HepG2 (cell line): ENCODE data around the gene TMEM14B. TPM values are rescaled to one million over a fixed set of nuclear protein-coding genes. Genes with fewer than 3 reads are reported as not detected.

Experiments used
- DPF2 ChIP-seq: sonication (generic); formaldehyde crosslinking; IDR thresholded peaks from 2 replicates; pipeline ENCODE4 v1.4.0; 2020; ENCODE audit warnings: mild to moderate bottlenecking, low read depth, missing genetic modification reagents, borderline replicate concordance
- FIP1L1 ChIP-seq: fragments of 200-400 bp; formaldehyde crosslinking; IDR thresholded peaks from 2 replicates; pipeline ENCODE4 v1.6.1; 2018; ENCODE audit warnings: low read depth, mild to moderate bottlenecking, low read length, moderate library complexity, borderline replicate concordance; ENCODE audit not compliant: insufficient read depth
- FOXK1 ChIP-seq: sonication (generic); formaldehyde crosslinking; IDR thresholded peaks from 2 replicates; pipeline ENCODE4 v1.4.0; 2020; ENCODE audit warnings: low read depth, missing genetic modification reagents, borderline replicate concordance
- GATAD1 ChIP-seq: IDR thresholded peaks from 2 replicates; pipeline ENCODE4 v1.6.1; 2016; ENCODE audit warnings: missing genetic modification reagents, missing compliant biosample characterization
- GPN1 ChIP-seq: sonication (generic); formaldehyde crosslinking; IDR thresholded peaks from 2 replicates; pipeline ENCODE4 v1.5.1; 2020; ENCODE audit warnings: missing genetic modification reagents, borderline replicate concordance
- HDAC6 ChIP-seq: fragments of 200-600 bp; sonication (generic); IDR thresholded peaks from 2 replicates; pipeline ENCODE4 v1.7.0; 2017; ENCODE audit warnings: mild to moderate bottlenecking, antibody characterized with exemption, low read length, low read depth
- KMT2A ChIP-seq: sonication (generic); formaldehyde crosslinking; IDR thresholded peaks from 2 replicates; pipeline ENCODE4 v1.4.0; 2020; ENCODE audit warnings: missing genetic modification reagents
- MAFG ChIP-seq: sonication (generic); formaldehyde crosslinking; IDR thresholded peaks from 2 replicates; pipeline ENCODE4 v1.5.1; 2020; ENCODE audit warnings: mild to moderate bottlenecking, missing genetic modification reagents
- NCOA5 ChIP-seq: sonication (generic); formaldehyde crosslinking; IDR thresholded peaks from 2 replicates; pipeline ENCODE4 v1.4.0; 2020; ENCODE audit warnings: missing genetic modification reagents
- NFE2L1 ChIP-seq: sonication (generic); formaldehyde crosslinking; IDR thresholded peaks from 2 replicates; pipeline ENCODE4 v1.4.0; 2020; ENCODE audit warnings: missing genetic modification reagents, mild to moderate bottlenecking, borderline replicate concordance
- NR2F2 ChIP-seq: IDR thresholded peaks from 2 replicates; pipeline ENCODE4 v1.6.1; 2012; ENCODE audit warnings: low read depth, inconsistent platforms, borderline replicate concordance
- TFDP2 ChIP-seq: sonication (generic); formaldehyde crosslinking; IDR thresholded peaks from 2 replicates; pipeline ENCODE4 v1.4.0; 2020; ENCODE audit warnings: missing genetic modification reagents
- ZBTB7B ChIP-seq: sonication (generic); formaldehyde crosslinking; IDR thresholded peaks from 2 replicates; pipeline ENCODE4 v1.4.0; 2020; ENCODE audit warnings: missing genetic modification reagents
- ZNF326 ChIP-seq: sonication (generic); formaldehyde crosslinking; IDR thresholded peaks from 2 replicates; pipeline ENCODE4 v1.4.0; 2020; ENCODE audit warnings: missing genetic modification reagents, borderline replicate concordance
- ZNF333 ChIP-seq: sonication (generic); formaldehyde crosslinking; IDR thresholded peaks from 2 replicates; pipeline ENCODE4 v1.4.0; 2020; ENCODE audit warnings: mild to moderate bottlenecking, missing genetic modification reagents, borderline replicate concordance
- ZNF607 ChIP-seq: sonication (generic); formaldehyde crosslinking; IDR thresholded peaks from 2 replicates; pipeline ENCODE4 v1.5.1; 2020; ENCODE audit warnings: missing genetic modification reagents, mild to moderate bottlenecking, borderline replicate concordance
- ZNF639 ChIP-seq: conservative IDR thresholded peaks from 2 replicates; pipeline ENCODE4 v1.6.1; 2018; ENCODE audit warnings: missing genetic modification reagents
- ZNF768 ChIP-seq: sonication (generic); formaldehyde crosslinking; IDR thresholded peaks from 2 replicates; pipeline ENCODE4 v1.4.0; 2020; ENCODE audit warnings: missing genetic modification reagents
- polyA plus RNA-seq, 8 experiments: library from polyadenylated mRNA; depleted of rRNA in 3 of 8; stranded (reverse) in 7 of 8; unstranded in 1 of 8; fragments of >200 nt; fragmentation: Illumina TruSeq in 4 of 8; extraction: Trizol in 4 of 8; gene quantifications; 2 replicates each; pipeline versions ENCODE4 v1.2.1 to v1.2.3, GENCODE V29; 2011 to 2016; ENCODE audit warnings: low read depth in 4 of 8, missing spikeins in 1 of 8, mixed read lengths in 1 of 8; ENCODE audit not compliant: insufficient read depth in 1 of 8
- total RNA-seq, 5 experiments: library from RNA; depleted of rRNA; stranded (reverse); fragments of >200 nt; fragmentation: Illumina TruSeq; extraction: Trizol; gene quantifications; 2 replicates each; pipeline ENCODE4 v1.2.3, GENCODE V29; 2016; ENCODE audit warnings: low read depth in 1 of 5
- TF ChIP-seq, protein P1 (sequence below): sonication (generic); formaldehyde crosslinking; IDR thresholded peaks from 2 replicates; pipeline ENCODE4 v1.5.1; 2020; ENCODE audit warnings: mild to moderate bottlenecking, missing genetic modification reagents, borderline replicate concordance
- TF ChIP-seq, protein P2 (sequence below): sonication (generic); formaldehyde crosslinking; IDR thresholded peaks from 2 replicates; pipeline ENCODE4 v1.8.1; 2023; ENCODE audit warnings: mild to moderate bottlenecking, missing genetic modification reagents

The TMEM14B gene
- total and polyA plus RNA-seq, 2 of the 13 experiments (the other 11 are each of a cell fraction or from before 2014, with no cell fraction given) = 133 to 200 TPM

DNA sequence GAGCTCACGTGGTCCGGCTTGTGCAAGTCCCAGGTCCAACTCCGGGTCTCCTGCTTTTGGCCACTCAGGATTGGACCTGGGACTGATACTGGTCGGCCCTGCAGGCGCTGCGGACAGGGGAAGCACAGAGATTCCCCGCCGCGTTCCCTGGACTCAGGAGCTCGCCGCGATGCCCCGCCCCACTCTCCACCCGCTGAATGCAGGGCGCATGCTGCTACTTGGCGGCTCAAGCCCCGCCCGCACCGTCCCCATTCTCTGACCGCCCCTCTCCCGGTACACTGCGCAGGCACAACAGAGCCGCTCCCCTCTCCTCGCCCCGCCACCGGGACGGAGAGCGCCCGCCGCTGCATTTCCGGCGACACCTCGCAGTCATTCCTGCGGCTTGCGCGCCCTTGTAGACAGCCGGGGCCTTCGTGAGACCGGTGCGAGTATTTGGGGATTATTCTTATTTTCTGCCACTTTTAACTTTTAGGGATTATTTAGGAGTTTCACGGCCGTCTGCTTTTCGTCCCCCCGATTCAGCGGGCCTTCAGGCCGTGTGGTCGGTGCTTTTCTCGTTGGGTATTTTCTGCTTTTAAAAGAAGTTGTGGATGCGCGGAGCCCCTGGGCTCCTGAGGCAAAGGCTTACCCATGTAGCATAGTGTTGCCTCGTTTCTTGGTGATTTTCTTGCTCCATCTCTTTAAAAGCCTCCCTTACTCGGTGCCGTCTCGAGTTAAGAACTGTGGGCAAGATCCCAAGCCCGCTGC is 24.6 kb upstream of the TMEM14B start, which contains the start of gene TMEM14C (continued):
- TF ChIP-seq, protein P1, sequence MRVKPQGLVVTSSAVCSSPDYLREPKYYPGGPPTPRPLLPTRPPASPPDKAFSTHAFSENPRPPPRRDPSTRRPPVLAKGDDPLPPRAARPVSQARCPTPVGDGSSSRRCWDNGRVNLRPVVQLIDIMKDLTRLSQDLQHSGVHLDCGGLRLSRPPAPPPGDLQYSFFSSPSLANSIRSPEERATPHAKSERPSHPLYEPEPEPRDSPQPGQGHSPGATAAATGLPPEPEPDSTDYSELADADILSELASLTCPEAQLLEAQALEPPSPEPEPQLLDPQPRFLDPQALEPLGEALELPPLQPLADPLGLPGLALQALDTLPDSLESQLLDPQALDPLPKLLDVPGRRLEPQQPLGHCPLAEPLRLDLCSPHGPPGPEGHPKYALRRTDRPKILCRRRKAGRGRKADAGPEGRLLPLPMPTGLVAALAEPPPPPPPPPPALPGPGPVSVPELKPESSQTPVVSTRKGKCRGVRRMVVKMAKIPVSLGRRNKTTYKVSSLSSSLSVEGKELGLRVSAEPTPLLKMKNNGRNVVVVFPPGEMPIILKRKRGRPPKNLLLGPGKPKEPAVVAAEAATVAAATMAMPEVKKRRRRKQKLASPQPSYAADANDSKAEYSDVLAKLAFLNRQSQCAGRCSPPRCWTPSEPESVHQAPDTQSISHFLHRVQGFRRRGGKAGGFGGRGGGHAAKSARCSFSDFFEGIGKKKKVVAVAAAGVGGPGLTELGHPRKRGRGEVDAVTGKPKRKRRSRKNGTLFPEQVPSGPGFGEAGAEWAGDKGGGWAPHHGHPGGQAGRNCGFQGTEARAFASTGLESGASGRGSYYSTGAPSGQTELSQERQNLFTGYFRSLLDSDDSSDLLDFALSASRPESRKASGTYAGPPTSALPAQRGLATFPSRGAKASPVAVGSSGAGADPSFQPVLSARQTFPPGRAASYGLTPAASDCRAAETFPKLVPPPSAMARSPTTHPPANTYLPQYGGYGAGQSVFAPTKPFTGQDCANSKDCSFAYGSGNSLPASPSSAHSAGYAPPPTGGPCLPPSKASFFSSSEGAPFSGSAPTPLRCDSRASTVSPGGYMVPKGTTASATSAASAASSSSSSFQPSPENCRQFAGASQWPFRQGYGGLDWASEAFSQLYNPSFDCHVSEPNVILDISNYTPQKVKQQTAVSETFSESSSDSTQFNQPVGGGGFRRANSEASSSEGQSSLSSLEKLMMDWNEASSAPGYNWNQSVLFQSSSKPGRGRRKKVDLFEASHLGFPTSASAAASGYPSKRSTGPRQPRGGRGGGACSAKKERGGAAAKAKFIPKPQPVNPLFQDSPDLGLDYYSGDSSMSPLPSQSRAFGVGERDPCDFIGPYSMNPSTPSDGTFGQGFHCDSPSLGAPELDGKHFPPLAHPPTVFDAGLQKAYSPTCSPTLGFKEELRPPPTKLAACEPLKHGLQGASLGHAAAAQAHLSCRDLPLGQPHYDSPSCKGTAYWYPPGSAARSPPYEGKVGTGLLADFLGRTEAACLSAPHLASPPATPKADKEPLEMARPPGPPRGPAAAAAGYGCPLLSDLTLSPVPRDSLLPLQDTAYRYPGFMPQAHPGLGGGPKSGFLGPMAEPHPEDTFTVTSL (CRISPR knock-in tag) = no peak
- TF ChIP-seq FIP1L1 = no peak
- no peak for TF ChIP-seq NR2F2
- peak; percentile 100 for TF ChIP-seq ZNF639 (CRISPR knock-in tag)
- peak; percentile 80; the same call in 1 of the 2 replicates for TF ChIP-seq FOXK1
- TF ChIP-seq ZNF333 (CRISPR knock-in tag) = no peak
- TF ChIP-seq ZBTB7B (CRISPR knock-in tag) = peak; percentile 83
- no peak for TF ChIP-seq ZNF326 (CRISPR knock-in tag)
- TF ChIP-seq HDAC6 = no peak
- TF ChIP-seq NFE2L1 (CRISPR knock-in tag) = no peak
- peak; percentile 71; the same call in 1 of the 2 replicates for TF ChIP-seq DPF2 (CRISPR knock-in tag)
- TF ChIP-seq NCOA5 = no peak
- no peak for TF ChIP-seq GPN1
- TF ChIP-seq TFDP2 (CRISPR knock-in tag) = peak; percentile 90
- peak; percentile 97 for TF ChIP-seq ZNF607
- TF ChIP-seq, protein P2, sequence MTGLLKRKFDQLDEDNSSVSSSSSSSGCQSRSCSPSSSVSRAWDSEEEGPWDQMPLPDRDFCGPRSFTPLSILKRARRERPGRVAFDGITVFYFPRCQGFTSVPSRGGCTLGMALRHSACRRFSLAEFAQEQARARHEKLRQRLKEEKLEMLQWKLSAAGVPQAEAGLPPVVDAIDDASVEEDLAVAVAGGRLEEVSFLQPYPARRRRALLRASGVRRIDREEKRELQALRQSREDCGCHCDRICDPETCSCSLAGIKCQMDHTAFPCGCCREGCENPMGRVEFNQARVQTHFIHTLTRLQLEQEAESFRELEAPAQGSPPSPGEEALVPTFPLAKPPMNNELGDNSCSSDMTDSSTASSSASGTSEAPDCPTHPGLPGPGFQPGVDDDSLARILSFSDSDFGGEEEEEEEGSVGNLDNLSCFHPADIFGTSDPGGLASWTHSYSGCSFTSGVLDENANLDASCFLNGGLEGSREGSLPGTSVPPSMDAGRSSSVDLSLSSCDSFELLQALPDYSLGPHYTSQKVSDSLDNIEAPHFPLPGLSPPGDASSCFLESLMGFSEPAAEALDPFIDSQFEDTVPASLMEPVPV = peak; percentile 85
- peak; percentile 95 for TF ChIP-seq KMT2A (CRISPR knock-in tag)
- TF ChIP-seq ZNF768 (CRISPR knock-in tag) = peak; percentile 93
- TF ChIP-seq GATAD1 (CRISPR knock-in tag) = peak; percentile 81
- TF ChIP-seq MAFG (CRISPR knock-in tag) = no peak
